ENCODE measurements around the gene RBM34. TPM values are rescaled to one million over a fixed set of nuclear protein-coding genes. Genes with fewer than 3 reads are reported as not detected.
A peak's percentile ranks its signal among the peaks of the same experiment; 100 is the strongest.

RBM34 gene
- total and polyA plus RNA-seq, 9 donors = 24.5 to 62.1 (median 56.1) TPM

- no peak for DNase-seq
- no peaks in the 10 kb centered on the region for H3K36me3 ChIP-seq
- no peak overlapping the region for H3K4me3 ChIP-seq
- peaks cover under 1% of the 10 kb centered on the region for H3K4me1 ChIP-seq (ENCODE audit: insufficient read depth)
- no peaks in the 10 kb centered on the region for H3K27me3 ChIP-seq
- no peaks in the 10 kb centered on the region for H3K9me3 ChIP-seq
- intact Hi-C loops (cut with DNase I) = no loop called here
- TF ChIP-seq POLR2A (IDR thresholded peaks at IDR 0.05) (no peak), EP300 (IDR thresholded peaks at IDR 0.05) (no peak)
- TF ChIP-seq, protein P1, sequence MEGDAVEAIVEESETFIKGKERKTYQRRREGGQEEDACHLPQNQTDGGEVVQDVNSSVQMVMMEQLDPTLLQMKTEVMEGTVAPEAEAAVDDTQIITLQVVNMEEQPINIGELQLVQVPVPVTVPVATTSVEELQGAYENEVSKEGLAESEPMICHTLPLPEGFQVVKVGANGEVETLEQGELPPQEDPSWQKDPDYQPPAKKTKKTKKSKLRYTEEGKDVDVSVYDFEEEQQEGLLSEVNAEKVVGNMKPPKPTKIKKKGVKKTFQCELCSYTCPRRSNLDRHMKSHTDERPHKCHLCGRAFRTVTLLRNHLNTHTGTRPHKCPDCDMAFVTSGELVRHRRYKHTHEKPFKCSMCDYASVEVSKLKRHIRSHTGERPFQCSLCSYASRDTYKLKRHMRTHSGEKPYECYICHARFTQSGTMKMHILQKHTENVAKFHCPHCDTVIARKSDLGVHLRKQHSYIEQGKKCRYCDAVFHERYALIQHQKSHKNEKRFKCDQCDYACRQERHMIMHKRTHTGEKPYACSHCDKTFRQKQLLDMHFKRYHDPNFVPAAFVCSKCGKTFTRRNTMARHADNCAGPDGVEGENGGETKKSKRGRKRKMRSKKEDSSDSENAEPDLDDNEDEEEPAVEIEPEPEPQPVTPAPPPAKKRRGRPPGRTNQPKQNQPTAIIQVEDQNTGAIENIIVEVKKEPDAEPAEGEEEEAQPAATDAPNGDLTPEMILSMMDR (IDR thresholded peaks at IDR 0.05) = no peak
- no peak overlapping the region for H3K27ac ChIP-seq
- WGBS, 3 donors = 76 to 85% (median 77%) methylated on average over 6 of the region's 6 CpGs
Observed at GRCh38 chr1:235131961-235132360, 29.1 kb downstream of the RBM34 start.

DNA sequence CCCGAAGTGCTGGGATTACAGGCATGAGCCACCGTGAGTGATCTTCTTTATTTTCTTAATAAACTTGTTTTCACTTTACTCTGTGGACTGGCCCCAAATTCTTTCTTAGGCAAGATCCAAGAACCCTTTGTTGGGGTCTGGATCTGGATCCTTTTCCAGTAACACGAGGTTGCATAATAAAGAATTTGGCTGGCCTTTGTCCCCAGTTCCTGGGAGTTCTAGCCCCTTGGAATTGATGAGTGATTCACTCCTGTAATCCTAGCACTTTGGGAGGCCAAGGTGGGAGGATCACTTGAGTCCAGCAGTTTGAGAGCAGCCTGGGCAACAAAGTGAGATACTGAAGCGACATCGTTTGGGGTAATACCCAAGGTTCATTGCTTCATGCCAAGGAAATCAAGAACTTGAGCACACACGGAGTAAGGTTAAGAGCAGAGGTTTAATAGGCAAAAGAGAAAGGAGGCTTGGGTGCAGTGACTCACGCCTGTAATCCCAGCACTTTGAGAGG lies 30.2 kb downstream of the RBM34 start:
- Histone ChIP-seq H3K4me3 (no peak overlapping the region), H3K4me1 (ENCODE audit: insufficient read depth) (peaks cover 4% of the 10 kb centered on the region)
- intact Hi-C loops (cut with DNase I) = no loop called here

DNA sequence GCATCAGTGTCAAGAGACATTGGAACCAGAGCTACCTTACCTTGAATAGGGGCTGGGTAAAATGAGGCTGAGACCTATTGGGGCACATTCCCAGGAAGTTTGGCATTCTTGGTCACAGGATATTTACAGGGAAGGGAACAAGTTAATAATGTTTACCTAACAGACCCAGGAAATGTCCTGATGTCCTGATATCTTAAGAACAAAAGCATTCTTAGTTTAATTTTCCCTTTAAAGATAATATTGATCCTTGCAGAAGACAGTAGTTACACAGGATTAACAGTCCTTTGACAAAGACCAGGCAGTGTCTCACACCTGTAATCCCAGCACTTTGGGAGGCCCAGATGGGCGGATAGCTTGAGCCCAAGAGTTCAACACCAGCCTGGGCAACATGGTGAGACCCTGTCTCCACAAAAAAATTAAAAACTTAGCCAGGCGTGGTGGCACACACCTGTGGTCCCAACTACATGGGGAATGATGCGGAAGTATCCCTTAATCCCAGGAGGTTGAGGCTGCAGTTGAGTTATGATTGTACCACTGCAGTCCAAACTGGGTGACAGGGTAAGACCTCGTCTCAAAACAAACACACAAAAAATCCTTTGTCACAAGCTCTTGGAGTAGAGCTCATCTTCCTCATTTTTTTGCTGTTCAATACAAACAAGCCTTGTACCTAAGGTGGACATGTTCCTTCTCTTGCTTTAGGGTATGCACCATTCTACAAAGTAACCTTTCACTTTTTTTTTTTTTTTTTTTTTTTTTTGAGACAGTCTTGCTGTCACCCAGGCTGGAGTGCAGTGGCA lies 31.1 kb downstream of the RBM34 start:
- Histone ChIP-seq H3K9me3 (no peaks in the 10 kb centered on the region), H3K4me1 (ENCODE audit: insufficient read depth) (peaks cover 4% of the 10 kb centered on the region), H3K36me3 (no peaks in the 10 kb centered on the region), H3K27me3 (no peaks in the 10 kb centered on the region), H3K27ac (no peak overlapping the region), H3K4me3 (no peak overlapping the region)
- intact Hi-C loops (cut with DNase I) = no loop called here
- WGBS, 3 donors = 94 to 97% (median 96%) methylated on average over 4 of the region's 4 CpGs
- DNase-seq = no peak
- TF ChIP-seq POLR2A (IDR thresholded peaks at IDR 0.05) (no peak), EP300 (IDR thresholded peaks at IDR 0.05) (no peak)
- TF ChIP-seq, protein P1 (IDR thresholded peaks at IDR 0.05) = no peak

More for the DNA sequence above, 30.2 kb downstream of the RBM34 start:
- Histone ChIP-seq H3K27ac (no peak overlapping the region), H3K9me3 (no peaks in the 10 kb centered on the region), H3K27me3 (no peaks in the 10 kb centered on the region), H3K36me3 (no peaks in the 10 kb centered on the region)
- WGBS, 3 donors = 82 to 84% (median 82%) methylated on average over 7 of the region's 7 CpGs
- DNase-seq = no peak
- TF ChIP-seq, protein P1 (IDR thresholded peaks at IDR 0.05) = no peak
- TF ChIP-seq EP300 (IDR thresholded peaks at IDR 0.05) (no peak), POLR2A (IDR thresholded peaks at IDR 0.05) (no peak)

- TF ChIP-seq POLR2A (IDR thresholded peaks at IDR 0.05) = peak; percentile 64
- TF ChIP-seq EP300 (IDR thresholded peaks at IDR 0.05) = no peak
- TF ChIP-seq, protein P1 (IDR thresholded peaks at IDR 0.05) = peak in 1 of 3 donors; percentile 19
- peak; percentile 95 to 97 (median 95) for DNase-seq
- Histone ChIP-seq H3K36me3 (no peaks in the 10 kb centered on the region), H3K4me3 (peak within 1 kb of the TSS; percentile 87), H3K4me1 (ENCODE audit: insufficient read depth) (peaks cover 8% of the 10 kb centered on the region), H3K9me3 (no peaks in the 10 kb centered on the region), H3K27ac (peak within 1 kb of the TSS; percentile 35 to 72), H3K27me3 (no peaks in the 10 kb centered on the region)
- intact Hi-C loops (cut with DNase I) = no loop called here
- 1 to 2% (median 1%) methylated on average over 66 to 67 of the region's 67 CpGs for WGBS, 3 donors
Observed at GRCh38 chr1:235128456-235129328, 32.4 kb downstream of the RBM34 start, which contains the start of gene TOMM20. Gene TOMM20 (minus strand): TSS chr1:235128837. CDS start chr1:235128715, 122 bp downstream.
